ENCODE measurements around the gene WHAMM. TPM values are rescaled to one million over a fixed set of nuclear protein-coding genes. Genes with fewer than 3 reads are reported as not detected.

WHAMM gene
- total RNA-seq, 1 donor from 2014 or later: 9.4 TPM

- Mint-ChIP-seq H3K4me3 (ENCODE audit: unreplicated experiment) (no peak overlapping the region), H3K36me3 (ENCODE audit: low read depth, unreplicated experiment) (no peaks in the 10 kb centered on the region), H3K27ac (ENCODE audit: unreplicated experiment) (no peak overlapping the region), H3K4me1 (ENCODE audit: low read depth, unreplicated experiment) (peaks cover 25% of the 10 kb centered on the region), H3K9me3 (ENCODE audit: unreplicated experiment) (no peaks in the 10 kb centered on the region), H3K27me3 (ENCODE audit: low read depth, unreplicated experiment) (no peaks in the 10 kb centered on the region)
- DNase-seq (ENCODE audit: low read depth) (no peak), FAIRE-seq (no peak)
- H3K9ac ChIP-seq (ENCODE audit: low read length): no peak overlapping the region
- no peaks in the 10 kb centered on the region for H3K9me3 ChIP-seq (ENCODE audit: insufficient read depth, low read depth, low read length)
- H2AFZ ChIP-seq (ENCODE audit: low read depth, low read length): no peak overlapping the region
- no peak overlapping the region for H3K27ac ChIP-seq (ENCODE audit: low read depth, low read length)
- peaks cover 36% of the 10 kb centered on the region for H3K4me1 ChIP-seq (ENCODE audit: insufficient read depth, low read length)
- H4K20me1 ChIP-seq (ENCODE audit: insufficient read depth, low read length): no peaks in the 10 kb centered on the region
- H3K36me3 ChIP-seq (ENCODE audit: insufficient read depth, low read length): no peaks in the 10 kb centered on the region
- H3K4me3 ChIP-seq (ENCODE audit: insufficient read depth, low read depth, low read length): no peak overlapping the region
- no peaks in the 10 kb centered on the region for H3K27me3 ChIP-seq (ENCODE audit: insufficient read depth, low read length)
- H3K4me2 ChIP-seq (ENCODE audit: low read length): peak overlapping the region; percentile 38
- H3K79me2 ChIP-seq (ENCODE audit: insufficient read depth, low read length): no peaks in the 10 kb centered on the region
- TF ChIP-seq, protein P1, sequence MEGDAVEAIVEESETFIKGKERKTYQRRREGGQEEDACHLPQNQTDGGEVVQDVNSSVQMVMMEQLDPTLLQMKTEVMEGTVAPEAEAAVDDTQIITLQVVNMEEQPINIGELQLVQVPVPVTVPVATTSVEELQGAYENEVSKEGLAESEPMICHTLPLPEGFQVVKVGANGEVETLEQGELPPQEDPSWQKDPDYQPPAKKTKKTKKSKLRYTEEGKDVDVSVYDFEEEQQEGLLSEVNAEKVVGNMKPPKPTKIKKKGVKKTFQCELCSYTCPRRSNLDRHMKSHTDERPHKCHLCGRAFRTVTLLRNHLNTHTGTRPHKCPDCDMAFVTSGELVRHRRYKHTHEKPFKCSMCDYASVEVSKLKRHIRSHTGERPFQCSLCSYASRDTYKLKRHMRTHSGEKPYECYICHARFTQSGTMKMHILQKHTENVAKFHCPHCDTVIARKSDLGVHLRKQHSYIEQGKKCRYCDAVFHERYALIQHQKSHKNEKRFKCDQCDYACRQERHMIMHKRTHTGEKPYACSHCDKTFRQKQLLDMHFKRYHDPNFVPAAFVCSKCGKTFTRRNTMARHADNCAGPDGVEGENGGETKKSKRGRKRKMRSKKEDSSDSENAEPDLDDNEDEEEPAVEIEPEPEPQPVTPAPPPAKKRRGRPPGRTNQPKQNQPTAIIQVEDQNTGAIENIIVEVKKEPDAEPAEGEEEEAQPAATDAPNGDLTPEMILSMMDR (IDR thresholded peaks at IDR 0.05; ENCODE audit: insufficient read depth, low read depth, low read length): no peak
- TF ChIP-seq EZH2 (IDR thresholded peaks at IDR 0.05; ENCODE audit: insufficient read depth, low read length): no peak
Observed at GRCh38 chr15:82851306-82851850, 42.0 kb downstream of the WHAMM start.

- H3K4me1 Mint-ChIP-seq (ENCODE audit: low read depth, unreplicated experiment): peaks cover 27% of the 10 kb centered on the region
- Histone ChIP-seq H3K27ac (ENCODE audit: low read depth, low read length) (no peak overlapping the region), H3K4me3 (ENCODE audit: insufficient read depth, low read depth, low read length) (no peak overlapping the region), H3K36me3 (ENCODE audit: insufficient read depth, low read length) (no peaks in the 10 kb centered on the region), H2AFZ (ENCODE audit: low read depth, low read length) (no peak overlapping the region), H3K4me1 (ENCODE audit: insufficient read depth, low read length) (peaks cover 36% of the 10 kb centered on the region), H3K79me2 (ENCODE audit: insufficient read depth, low read length) (no peaks in the 10 kb centered on the region), H4K20me1 (ENCODE audit: insufficient read depth, low read length) (no peaks in the 10 kb centered on the region), H3K4me2 (ENCODE audit: low read length) (peak overlapping the region; percentile 38), H3K27me3 (ENCODE audit: insufficient read depth, low read length) (no peaks in the 10 kb centered on the region), H3K9ac (ENCODE audit: low read length) (no peak overlapping the region), H3K9me3 (ENCODE audit: insufficient read depth, low read depth, low read length) (no peaks in the 10 kb centered on the region)
- no peak overlapping the region for H3K4me3 Mint-ChIP-seq (ENCODE audit: unreplicated experiment)
- no peak overlapping the region for H3K27ac Mint-ChIP-seq (ENCODE audit: unreplicated experiment)
- no peaks in the 10 kb centered on the region for H3K9me3 Mint-ChIP-seq (ENCODE audit: unreplicated experiment)
- no peaks in the 10 kb centered on the region for H3K36me3 Mint-ChIP-seq (ENCODE audit: low read depth, unreplicated experiment)
- FAIRE-seq (no peak), DNase-seq (ENCODE audit: low read depth) (peak; percentile 92)
- TF ChIP-seq EZH2 (IDR thresholded peaks at IDR 0.05; ENCODE audit: insufficient read depth, low read length): no peak
- TF ChIP-seq, protein P1 (IDR thresholded peaks at IDR 0.05; ENCODE audit: insufficient read depth, low read depth, low read length): no peak
- H3K27me3 Mint-ChIP-seq (ENCODE audit: low read depth, unreplicated experiment): no peaks in the 10 kb centered on the region
Observed at GRCh38 chr15:82851981-82852511, 42.6 kb downstream of the WHAMM start.

- FAIRE-seq: no peak
- H4K20me1 ChIP-seq (ENCODE audit: insufficient read depth, low read length): no peaks in the 10 kb centered on the region
- H3K4me1 Mint-ChIP-seq (ENCODE audit: low read depth, unreplicated experiment): peaks cover 28% of the 10 kb centered on the region
- no peaks in the 10 kb centered on the region for H3K9me3 ChIP-seq (ENCODE audit: insufficient read depth, low read depth, low read length)
- H3K27me3 Mint-ChIP-seq (ENCODE audit: low read depth, unreplicated experiment): no peaks in the 10 kb centered on the region
- no peak overlapping the region for H3K27ac ChIP-seq (ENCODE audit: low read depth, low read length)
- peak overlapping the region; percentile 38 for H3K4me2 ChIP-seq (ENCODE audit: low read length)
- no peak for DNase-seq (ENCODE audit: low read depth)
- H3K9me3 Mint-ChIP-seq (ENCODE audit: unreplicated experiment): no peaks in the 10 kb centered on the region
- no peaks in the 10 kb centered on the region for H3K36me3 Mint-ChIP-seq (ENCODE audit: low read depth, unreplicated experiment)
- no peak overlapping the region for H3K27ac Mint-ChIP-seq (ENCODE audit: unreplicated experiment)
- no peak overlapping the region for H3K4me3 Mint-ChIP-seq (ENCODE audit: unreplicated experiment)
- H3K36me3 ChIP-seq (ENCODE audit: insufficient read depth, low read length): no peaks in the 10 kb centered on the region
- no peaks in the 10 kb centered on the region for H3K27me3 ChIP-seq (ENCODE audit: insufficient read depth, low read length)
- TF ChIP-seq EZH2 (IDR thresholded peaks at IDR 0.05; ENCODE audit: insufficient read depth, low read length): no peak
- TF ChIP-seq, protein P1 (IDR thresholded peaks at IDR 0.05; ENCODE audit: insufficient read depth, low read depth, low read length): no peak
- no peak overlapping the region for H2AFZ ChIP-seq (ENCODE audit: low read depth, low read length)
- H3K4me1 ChIP-seq (ENCODE audit: insufficient read depth, low read length): peaks cover 31% of the 10 kb centered on the region
- H3K9ac ChIP-seq (ENCODE audit: low read length): no peak overlapping the region
- no peak overlapping the region for H3K4me3 ChIP-seq (ENCODE audit: insufficient read depth, low read depth, low read length)
- H3K79me2 ChIP-seq (ENCODE audit: insufficient read depth, low read length): no peaks in the 10 kb centered on the region
Observed at GRCh38 chr15:82852941-82853561, 43.6 kb downstream of the WHAMM start.

Data from astrocyte (in vitro differentiated cells and primary cell).